Neural cell (in vitro differentiated cells): ENCODE data around the gene PSMA7. TPM values are rescaled to one million over a fixed set of nuclear protein-coding genes. Genes with fewer than 3 reads are reported as not detected.

Experiments
- H2AFZ ChIP-seq: fragments of 200-600, 300-800 bp; sonication (generic), shearing (Covaris generic); 2 replicates; pipeline ENCODE4 v1.6.0; 2014; ENCODE audit warnings: low read depth, mild to moderate bottlenecking, antibody characterized with exemption, low read length, moderate library complexity
- H3F3A ChIP-seq: fragments of 200-600 bp; shearing (Covaris generic); 2 replicates; pipeline ENCODE4 v1.6.1; 2016; ENCODE audit warnings: mild to moderate bottlenecking, moderate library complexity, mixed read lengths, antibody characterized with exemption, low read length; ENCODE audit not compliant: insufficient read depth, poor library complexity, severe bottlenecking
- H3K27ac ChIP-seq: fragments of 200-600, 300-800 bp; sonication (generic), shearing (Covaris generic); 2 replicates; pipeline ENCODE4 v1.5.1; 2014; ENCODE audit warnings: mild to moderate bottlenecking, low read length, moderate library complexity
- H3K27me3 ChIP-seq: fragments of 300-800, 200-600 bp; sonication (generic), shearing (Covaris generic); 2 replicates; pipeline ENCODE4 v1.6.0; 2014; ENCODE audit warnings: mild to moderate bottlenecking, low read depth, low read length, moderate library complexity; ENCODE audit not compliant: insufficient read depth
- H3K36me3 ChIP-seq: fragments of 300-800, 200-600 bp; sonication (generic), shearing (Covaris generic); 2 replicates; pipeline ENCODE4 v1.5.1; 2014; ENCODE audit warnings: mild to moderate bottlenecking, antibody characterized with exemption, low read length, moderate library complexity; ENCODE audit not compliant: insufficient read depth
- H3K4me2 ChIP-seq: fragments of 300-800, 200-600 bp; sonication (generic), shearing (Covaris generic); 2 replicates; pipeline ENCODE4 v1.6.0; 2014; ENCODE audit warnings: mild to moderate bottlenecking, low read length
- H3K4me3 ChIP-seq: fragments of 300-800, 200-600 bp; sonication (generic), shearing (Covaris generic); 2 replicates; pipeline ENCODE4 v1.5.1; 2014; ENCODE audit warnings: mild to moderate bottlenecking, low read length, moderate library complexity
- H3K79me2 ChIP-seq: fragments of 200-600 bp; shearing (Covaris generic); replicated peaks from 2 replicates; pipeline ENCODE4 v1.6.0; 2014; ENCODE audit warnings: mild to moderate bottlenecking, low read length, moderate library complexity; ENCODE audit not compliant: insufficient read depth
- H3K9ac ChIP-seq: fragments of 300-800, 200-600 bp; sonication (generic), shearing (Covaris generic); 2 replicates; pipeline ENCODE4 v1.6.1; 2016; ENCODE audit warnings: mild to moderate bottlenecking, low read length, mixed read lengths
- H3K9me2 ChIP-seq: fragments of 200-600 bp; shearing (Covaris generic); 2 replicates; pipeline ENCODE4 v1.6.1; 2016; ENCODE audit warnings: mild to moderate bottlenecking, low read length, mixed read lengths; ENCODE audit not compliant: insufficient read depth
- H3K9me3 ChIP-seq: fragments of 200-600, 300-800 bp; sonication (generic), shearing (Covaris generic); 2 replicates; pipeline ENCODE4 v1.6.1; 2016; ENCODE audit warnings: mild to moderate bottlenecking, mixed run types, low read length, moderate library complexity, mixed read lengths
- H4K20me1 ChIP-seq: fragments of 200-600 bp; shearing (Covaris generic); 2 replicates; pipeline ENCODE4 v1.6.1; 2016; ENCODE audit warnings: mild to moderate bottlenecking, mixed run types; ENCODE audit not compliant: insufficient read depth
- CTCF ChIP-seq: fragments of 450-650 bp; IDR thresholded peaks from 2 replicates; pipeline ENCODE4 v1.5.1; 2014; ENCODE audit warnings: antibody characterized with exemption, mild to moderate bottlenecking, moderate library complexity; ENCODE audit not compliant: poor library complexity, severe bottlenecking
- EP300 ChIP-seq: fragments of 450-650 bp; conservative IDR thresholded peaks from 2 replicates; pipeline ENCODE4 v1.6.1; 2014; ENCODE audit warnings: antibody characterized with exemption, mild to moderate bottlenecking, moderate library complexity; ENCODE audit not compliant: poor library complexity, severe bottlenecking
- EZH2 ChIP-seq: fragments of 200-600, 300-800 bp; shearing (Covaris generic), sonication (generic); IDR thresholded peaks from 2 replicates; pipeline ENCODE4 v1.6.1; 2014; ENCODE audit warnings: antibody characterized with exemption, low read length, borderline replicate concordance, mild to moderate bottlenecking; ENCODE audit not compliant: insufficient read depth, poor library complexity, severe bottlenecking
- MXI1 ChIP-seq: fragments of 450-650 bp; conservative IDR thresholded peaks from 2 replicates; pipeline ENCODE4 v1.6.1; 2014; ENCODE audit warnings: antibody characterized with exemption, mild to moderate bottlenecking; ENCODE audit not compliant: poor library complexity, severe bottlenecking
- POLR2AphosphoS5 ChIP-seq: IDR thresholded peaks from 2 replicates; pipeline ENCODE4 v1.6.1; 2012
- RAD21 ChIP-seq: fragments of 450-650 bp; conservative IDR thresholded peaks from 2 replicates; pipeline ENCODE4 v1.6.1; 2014; ENCODE audit warnings: antibody characterized with exemption, mild to moderate bottlenecking, moderate library complexity
- REST ChIP-seq: IDR thresholded peaks from 2 replicates; pipeline ENCODE4 v1.6.1; 2012; ENCODE audit warnings: borderline replicate concordance
- SMC3 ChIP-seq: fragments of 450-650 bp; conservative IDR thresholded peaks from 2 replicates; pipeline ENCODE4 v1.6.1; 2014; ENCODE audit warnings: antibody characterized with exemption, mild to moderate bottlenecking, moderate library complexity; ENCODE audit not compliant: poor library complexity
- TAF1 ChIP-seq: IDR thresholded peaks from 2 replicates; pipeline ENCODE4 v1.6.1; 2012; ENCODE audit warnings: low read depth
- polyA plus RNA-seq: library from polyadenylated mRNA; depleted of rRNA; stranded (reverse); fragments of >200 nt; gene quantifications from 2 replicates; pipeline ENCODE4 v1.2.3, GENCODE V29; 2014

PSMA7 gene
- polyA plus RNA-seq, 1 donor from 2014 or later, result 874 TPM

- H4K20me1 ChIP-seq, result peaks cover 3% of the 10 kb centered on the region
- H3K36me3 ChIP-seq, result no peaks in the 10 kb centered on the region
- H3K4me3 ChIP-seq, result no peak overlapping the region
- no peaks in the 10 kb centered on the region for H3K9me3 ChIP-seq
- TF ChIP-seq EZH2 (no peak), TAF1 (no peak), POLR2AphosphoS5 (no peak), SMC3 (no peak), RAD21 (no peak), CTCF (no peak), REST (no peak), EP300 (no peak), MXI1 (no peak)
- no peaks in the 10 kb centered on the region for H3K9me2 ChIP-seq
- no peak overlapping the region for H3K27ac ChIP-seq
- no peaks in the 10 kb centered on the region for H3K27me3 ChIP-seq
- H3K79me2 ChIP-seq, result peaks cover 4% of the 10 kb centered on the region
- no peak overlapping the region for H3K4me2 ChIP-seq
- peaks cover 5% of the 10 kb centered on the region for H3F3A ChIP-seq
- H2AFZ ChIP-seq, result no peak overlapping the region
- H3K9ac ChIP-seq, result no peak overlapping the region
Observed at GRCh38 chr20:62118113-62119043, 24.8 kb downstream of the PSMA7 start.

- H3K4me3 ChIP-seq, result no peak overlapping the region
- no peaks in the 10 kb centered on the region for H4K20me1 ChIP-seq
- no peak overlapping the region for H3K27ac ChIP-seq
- H3K27me3 ChIP-seq, result no peaks in the 10 kb centered on the region
- H3K79me2 ChIP-seq, result no peaks in the 10 kb centered on the region
- no peak for TF ChIP-seq SMC3
- no peak for TF ChIP-seq EP300
- TF ChIP-seq RAD21, result no peak
- TF ChIP-seq POLR2AphosphoS5, result no peak
- TF ChIP-seq REST, result no peak
- no peak for TF ChIP-seq MXI1
- no peak for TF ChIP-seq CTCF
- no peak for TF ChIP-seq TAF1
- TF ChIP-seq EZH2, result no peak
- H3K36me3 ChIP-seq, result no peaks in the 10 kb centered on the region
- H3K9me2 ChIP-seq, result no peaks in the 10 kb centered on the region
- H3K9ac ChIP-seq, result no peak overlapping the region
- no peaks in the 10 kb centered on the region for H3K9me3 ChIP-seq
- H3K4me2 ChIP-seq, result no peak overlapping the region
- H3F3A ChIP-seq, result peaks cover 2% of the 10 kb centered on the region
- H2AFZ ChIP-seq, result no peak overlapping the region
Observed at GRCh38 chr20:62117658-62118057, 25.5 kb downstream of the PSMA7 start.
